HS-27A (cell line): ENCODE results near the gene NCAM1.

ENCODE experiments used
- DNase-seq: peaks from one replicate; pipeline ENCODE4 v3.0.0-alpha.2; 2012; ENCODE audit warnings: low read depth, missing footprints

The NCAM1 gene

DNA sequence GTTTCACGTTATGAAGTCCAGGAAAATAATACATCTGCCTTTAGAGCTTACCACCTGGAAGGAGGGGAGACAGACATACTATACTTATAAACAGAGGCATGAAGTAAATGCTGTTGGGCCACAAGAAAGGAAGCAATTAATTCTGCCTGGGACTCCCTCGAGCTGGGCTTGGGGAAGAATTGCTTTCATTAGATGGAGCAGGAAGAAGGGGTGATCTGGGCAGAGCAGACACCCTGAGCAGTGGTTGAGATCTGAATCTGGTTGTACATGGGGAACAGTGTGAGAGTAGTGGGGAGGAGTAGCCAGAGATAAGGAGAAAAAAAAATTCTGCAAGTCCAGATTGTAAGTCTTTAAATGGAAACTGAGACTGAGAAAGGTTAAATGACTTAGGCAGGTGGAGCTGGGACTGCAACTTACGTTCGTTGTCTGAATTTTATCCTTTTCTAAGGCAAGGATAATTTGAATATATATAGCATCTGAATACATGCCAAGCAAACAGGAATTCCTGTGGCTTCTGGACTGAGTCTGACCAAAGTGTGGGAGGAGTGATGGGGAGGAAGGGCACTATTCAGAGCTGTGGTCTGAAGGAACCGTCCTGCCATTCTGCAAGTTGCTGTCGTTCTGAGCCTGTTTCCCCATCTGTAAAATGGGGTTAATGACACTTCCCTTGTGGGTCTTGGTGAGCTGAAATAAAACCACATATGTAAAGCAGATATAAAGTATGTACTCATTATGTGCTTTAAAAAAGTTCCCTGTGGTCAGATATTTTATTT, 7.9 kb downstream of the NCAM1 start:
- no peak for DNase-seq

DNA sequence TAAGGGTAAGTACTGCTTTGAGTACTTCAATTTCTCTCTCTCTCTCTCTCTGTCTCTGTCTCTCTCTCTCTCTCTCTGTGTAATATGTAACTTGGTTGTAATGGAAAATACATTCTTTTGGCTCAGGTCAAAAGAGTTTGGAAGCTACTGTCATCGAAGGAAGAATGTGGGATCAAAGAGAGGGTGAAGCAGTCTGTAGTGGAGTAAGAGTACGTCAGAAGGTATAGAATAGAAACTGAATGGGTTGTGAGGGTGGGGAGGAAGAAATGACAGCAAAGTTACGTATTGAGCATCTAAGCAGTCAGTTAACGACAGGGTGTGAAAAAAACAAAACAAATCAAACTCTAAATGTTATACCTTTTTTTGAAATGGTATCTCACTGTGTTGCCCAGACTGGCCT, 10.0 kb downstream of the NCAM1 start:
- no peak for DNase-seq

DNA sequence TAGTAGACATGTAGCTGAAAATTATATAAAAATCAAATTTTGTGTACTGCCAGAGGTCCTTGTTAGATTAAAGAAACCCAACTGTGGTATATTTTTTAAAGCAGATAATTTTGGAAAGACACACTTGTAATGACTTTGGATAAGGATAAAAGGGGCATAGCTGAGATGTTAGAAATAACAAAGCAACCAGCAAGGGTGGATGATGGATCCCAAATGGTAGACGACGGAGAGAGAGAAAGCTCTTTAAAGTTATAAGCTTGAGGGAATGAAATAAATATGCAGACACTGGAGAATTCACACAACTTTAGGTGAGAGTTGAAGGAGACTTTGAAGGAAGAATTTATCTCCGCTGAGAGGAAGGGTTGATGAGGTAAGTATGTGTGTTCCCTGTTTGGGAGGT, 10.6 kb downstream of the NCAM1 start:
- no peak for DNase-seq

DNA sequence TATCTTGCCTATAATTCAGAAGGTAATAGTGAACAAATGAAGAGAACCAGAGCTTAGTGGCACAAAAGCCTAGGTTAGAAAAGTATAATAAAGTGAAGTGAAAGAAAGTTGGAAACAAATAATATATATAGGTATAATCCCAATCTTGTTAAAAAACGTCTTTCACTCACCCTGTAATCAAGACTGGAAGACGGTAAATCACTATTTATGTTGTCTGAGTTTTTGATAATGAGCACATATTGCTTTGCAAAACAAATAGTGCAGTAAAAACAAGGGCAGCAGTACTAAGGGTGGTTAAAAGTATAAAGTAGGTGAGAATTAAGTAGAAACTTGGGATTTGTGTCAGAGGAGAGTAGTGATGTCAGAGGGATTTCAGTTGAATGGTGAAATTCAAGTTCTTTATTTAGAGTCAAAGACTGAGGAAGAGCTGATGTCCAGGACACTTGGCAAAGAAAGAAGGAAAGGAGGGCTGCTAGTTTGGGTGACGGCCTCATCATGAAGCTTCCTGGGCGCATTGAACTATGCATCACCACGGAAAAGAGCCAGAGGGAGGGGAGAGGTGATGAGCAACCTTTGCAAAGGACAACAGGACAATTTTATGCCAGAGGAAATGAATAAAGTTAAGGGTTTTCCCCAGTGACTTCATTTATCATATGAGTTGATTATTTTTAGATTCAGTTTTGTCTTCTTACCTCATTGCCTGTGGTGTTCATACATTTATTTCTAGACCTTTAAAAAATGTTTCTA, 11.4 kb downstream of the NCAM1 start:
- no peak for DNase-seq

DNA sequence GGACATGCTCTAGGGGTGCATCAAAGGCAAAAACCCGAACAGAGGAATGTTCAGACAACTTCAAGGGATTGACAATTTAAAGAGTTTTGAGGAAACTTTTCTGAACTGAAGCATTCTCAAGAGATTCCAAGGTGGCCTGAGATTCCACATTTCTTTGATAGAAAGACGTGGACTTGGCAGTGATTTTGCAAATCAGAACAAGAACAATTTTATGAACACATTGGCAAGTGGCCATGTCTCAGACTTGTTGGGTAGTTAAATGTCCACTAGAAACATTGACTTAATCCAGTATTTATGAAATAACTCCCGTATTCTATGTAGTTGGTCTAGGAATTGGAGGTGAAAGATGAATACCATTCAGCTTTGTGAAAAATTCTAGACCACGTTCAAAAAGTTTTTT, 13.8 kb downstream of the NCAM1 start:
- DNase-seq = no peak

DNA sequence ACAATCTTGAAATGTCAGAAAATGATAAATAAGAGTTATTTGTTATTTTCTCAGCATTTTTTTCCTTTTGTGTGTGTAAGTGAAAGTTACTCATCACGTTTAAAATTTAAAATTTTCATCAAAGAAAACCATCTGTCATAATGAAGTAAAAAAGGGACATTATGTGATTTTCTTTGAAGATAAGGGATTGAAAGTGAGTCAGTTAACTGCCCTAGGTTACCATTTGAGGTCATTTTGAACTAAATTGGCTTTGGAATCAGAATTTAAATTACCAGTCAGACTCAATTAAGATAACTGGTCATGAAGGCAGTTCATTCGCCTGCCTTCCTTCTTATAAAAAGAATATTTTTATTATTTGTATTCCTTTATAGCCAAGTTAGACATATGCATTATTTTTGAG, 14.3 kb downstream of the NCAM1 start:
- no peak for DNase-seq

DNA sequence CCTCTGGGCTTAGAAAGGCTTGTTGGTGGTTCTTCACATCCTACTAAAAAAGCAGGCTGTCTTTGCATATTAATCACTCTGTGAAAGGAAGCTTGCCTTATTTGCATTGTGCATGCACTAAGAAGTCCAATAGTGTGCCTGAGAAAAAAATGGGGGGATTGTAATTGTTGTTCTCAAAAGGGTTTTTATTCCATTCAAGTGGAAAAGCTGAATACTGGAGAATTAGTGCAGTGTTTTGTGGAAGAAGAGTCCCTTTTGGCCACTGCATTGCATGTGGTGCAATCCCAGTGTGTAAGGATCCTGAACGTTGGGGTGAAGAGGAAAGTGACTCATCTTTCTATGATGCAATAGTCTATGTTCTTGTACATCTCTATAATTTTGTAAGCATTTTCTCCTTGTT, 16.5 kb downstream of the NCAM1 start:
- no peak for DNase-seq

DNA sequence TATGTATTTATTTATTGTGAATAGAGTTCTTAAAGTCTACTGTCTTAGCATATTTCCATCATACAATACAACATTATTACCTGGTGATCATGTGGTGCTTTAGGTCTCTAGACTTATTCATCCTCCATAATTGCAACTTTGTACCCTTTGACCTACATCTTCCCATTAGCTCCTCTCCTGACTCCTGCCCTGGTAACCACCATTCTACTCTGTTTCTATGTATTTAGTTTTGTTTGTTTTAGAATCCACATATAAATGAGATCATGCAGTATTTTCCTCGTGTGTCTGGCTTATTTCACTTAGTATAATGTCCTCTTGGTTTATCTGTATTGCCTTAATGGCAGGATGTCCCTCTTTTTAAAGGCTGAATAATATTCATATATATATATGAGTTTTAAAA, 22.7 kb downstream of the NCAM1 start:
- DNase-seq = no peak

DNA sequence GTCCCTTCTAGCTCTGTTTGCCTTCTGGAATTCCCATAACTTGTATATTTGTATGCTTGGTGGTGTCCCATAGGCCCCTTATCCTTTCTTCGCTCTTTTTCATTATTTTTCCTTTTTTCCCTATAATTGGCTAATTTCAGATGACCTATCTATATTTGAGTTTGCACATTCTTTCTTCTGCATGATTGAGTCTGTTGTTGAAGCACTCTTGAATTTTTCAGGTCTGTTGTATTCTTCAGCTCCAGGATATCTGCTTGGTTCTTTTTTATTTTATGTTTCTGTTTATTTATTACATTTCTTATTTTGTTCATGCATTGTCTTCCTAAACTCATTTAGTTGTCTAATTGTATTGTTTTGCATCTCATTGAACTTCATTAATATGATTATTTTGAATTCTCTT, 28.0 kb downstream of the NCAM1 start:
- DNase-seq = no peak

DNA sequence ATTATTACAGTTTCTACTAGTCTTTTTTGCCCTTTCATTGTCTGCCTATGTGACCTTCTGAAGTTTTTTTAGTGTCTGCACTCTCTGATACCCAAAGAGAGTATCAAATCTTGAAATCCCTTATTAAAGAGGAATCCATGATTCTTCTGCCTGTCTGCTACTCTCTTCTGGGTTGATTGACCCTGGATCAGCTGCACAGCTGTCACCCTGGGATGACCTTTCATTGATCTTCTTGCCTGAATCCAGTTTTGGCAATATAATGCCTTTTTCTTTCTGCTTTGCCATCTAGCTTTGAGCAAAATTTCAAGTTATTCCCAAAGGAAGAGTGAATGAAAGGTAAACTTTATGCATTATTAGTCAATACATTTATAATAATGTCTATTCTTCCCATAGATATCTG, 32.6 kb downstream of the NCAM1 start:
- DNase-seq = no peak

DNA sequence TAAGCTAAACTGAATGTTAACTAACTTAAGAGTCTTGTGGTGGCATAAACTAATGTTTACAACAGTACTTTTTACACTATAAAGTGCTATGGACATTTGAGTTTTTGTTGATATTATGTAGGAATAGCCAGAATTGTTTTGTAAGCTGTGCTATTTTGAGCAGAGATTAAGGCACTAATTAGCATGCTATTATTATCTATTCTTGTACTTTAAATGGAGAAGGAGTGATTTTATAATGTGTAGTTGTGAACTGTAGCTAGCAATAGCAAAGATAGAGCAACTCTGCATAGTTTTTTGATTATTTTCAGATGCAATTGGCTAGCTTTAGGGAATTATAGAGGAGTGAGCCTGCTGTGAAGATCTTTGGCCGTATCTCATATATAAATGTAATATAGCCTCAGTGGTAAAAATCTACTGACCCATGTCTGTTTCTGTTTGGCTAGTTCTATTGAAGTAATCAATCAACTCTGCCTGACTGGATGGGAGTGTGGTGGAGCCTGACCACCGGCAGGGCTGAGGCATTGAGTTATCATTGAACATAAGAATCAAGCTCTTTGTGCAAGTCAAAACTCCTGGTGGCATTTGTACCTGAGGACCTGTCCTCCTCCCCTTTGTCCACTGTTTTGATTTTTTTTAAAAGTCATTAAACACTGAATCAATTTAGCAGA, 34.3 kb downstream of the NCAM1 start:
- no peak for DNase-seq

DNA sequence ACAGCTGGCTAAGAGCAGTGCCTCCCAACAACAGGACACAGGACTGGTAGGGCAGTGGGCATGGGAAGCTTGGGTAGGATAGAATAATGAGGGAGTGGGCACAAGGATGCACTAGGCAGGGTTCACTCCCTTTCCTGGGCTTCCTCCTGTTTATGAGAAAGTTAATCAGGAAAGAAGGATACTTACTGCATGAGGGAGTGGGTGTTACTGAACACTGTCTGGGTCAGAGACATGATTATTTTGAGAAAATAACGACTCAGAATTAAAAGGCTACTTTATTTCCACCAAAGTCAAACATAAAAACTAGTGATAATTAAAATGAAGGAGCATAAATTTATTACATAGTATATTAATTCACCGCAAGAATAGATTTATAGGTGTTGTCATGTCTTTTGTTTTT, 35.8 kb downstream of the NCAM1 start:
- no peak for DNase-seq

DNA sequence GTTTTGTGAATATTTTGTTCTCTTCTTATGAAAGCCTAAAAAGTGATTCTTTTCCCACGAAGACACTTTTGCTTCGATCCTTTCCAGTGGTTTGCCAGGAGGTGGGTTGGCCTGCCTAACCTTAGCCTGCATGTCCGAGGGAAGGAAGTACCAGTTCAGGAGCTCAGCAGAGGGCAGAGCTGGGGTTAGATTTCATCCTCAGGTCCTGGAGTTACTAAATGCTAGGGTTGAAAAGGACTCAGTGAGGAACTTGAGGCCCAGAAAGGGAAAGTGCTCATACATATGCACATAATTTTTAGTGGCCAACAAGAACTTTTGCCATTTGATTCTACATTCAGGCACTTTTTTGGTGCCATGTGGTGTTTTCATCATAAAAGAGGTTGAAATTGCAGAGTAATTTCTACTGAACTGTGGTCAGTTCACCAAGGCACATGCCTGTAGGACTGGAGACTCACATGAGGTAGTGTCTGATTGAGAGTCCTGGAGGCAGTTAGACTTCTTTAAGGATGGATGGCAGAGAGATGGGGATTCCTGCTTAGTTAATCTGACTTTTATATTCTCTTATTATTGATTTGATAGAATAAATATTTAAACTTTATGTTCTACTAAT, 36.7 kb downstream of the NCAM1 start:
- DNase-seq = no peak

DNA sequence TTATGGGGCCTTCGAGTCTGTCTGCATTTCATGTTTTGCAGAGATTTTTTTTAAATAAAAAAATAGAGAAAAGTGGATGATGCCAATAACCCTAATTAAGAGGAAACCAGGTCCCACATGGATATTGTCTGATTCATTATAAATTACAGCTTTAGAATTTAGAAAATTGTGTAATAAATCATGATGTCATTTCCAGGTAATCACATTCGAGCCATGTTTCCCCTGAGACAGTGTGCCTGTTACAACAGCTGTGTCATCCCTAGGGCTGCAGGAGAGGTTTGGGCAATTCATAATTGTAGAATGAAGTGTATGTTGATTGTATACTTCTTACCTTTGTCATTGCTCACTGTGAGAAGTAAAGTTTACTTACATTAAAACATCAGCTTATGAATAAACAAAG, 38.3 kb downstream of the NCAM1 start:
- no peak for DNase-seq

DNA sequence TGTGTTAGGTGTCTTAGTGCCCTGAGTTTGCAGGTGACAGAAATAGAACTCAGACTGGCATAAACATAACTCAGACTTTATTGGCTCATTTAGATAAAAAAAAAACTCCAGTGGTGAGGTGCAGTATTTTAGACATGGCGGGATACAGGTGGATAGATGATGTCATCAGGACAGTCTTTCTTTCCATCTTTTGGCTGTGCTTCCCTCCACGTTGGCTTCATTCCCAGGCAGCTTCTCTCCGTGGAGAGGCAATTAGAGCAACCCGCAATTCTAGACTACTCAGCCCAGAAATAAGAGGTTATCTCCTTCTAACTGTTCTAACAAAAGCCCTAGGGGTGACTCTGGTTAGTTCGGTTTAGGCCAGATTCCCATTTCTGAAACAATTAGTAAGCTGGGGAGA, 40.5 kb downstream of the NCAM1 start:
- no peak for DNase-seq

DNA sequence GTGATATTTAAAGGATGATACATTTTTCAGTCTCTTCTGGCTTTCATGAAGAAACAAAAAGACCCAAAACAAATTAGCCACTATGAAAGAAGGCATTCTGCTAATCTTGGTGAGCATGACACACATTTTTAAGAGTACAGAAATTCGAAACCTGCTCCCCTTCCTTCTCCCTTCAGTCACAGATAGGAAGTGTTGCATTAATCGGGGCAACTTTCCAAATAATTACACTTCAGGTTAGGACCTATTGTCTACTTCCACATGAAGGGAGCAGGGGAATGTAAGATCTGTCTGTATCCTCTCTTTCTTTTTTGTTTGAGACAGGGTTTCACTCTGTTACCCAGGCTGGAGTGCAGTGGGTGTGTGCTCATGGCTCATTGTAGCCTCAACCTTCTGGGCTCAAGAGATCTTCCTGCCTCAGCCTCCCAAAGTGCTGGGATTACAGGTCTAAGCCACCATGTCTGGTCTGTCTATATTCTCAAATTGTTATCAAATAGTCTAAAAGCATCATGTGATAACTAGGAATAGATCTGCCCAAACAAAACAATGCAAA, 45.8 kb downstream of the NCAM1 start:
- no peak for DNase-seq

DNA sequence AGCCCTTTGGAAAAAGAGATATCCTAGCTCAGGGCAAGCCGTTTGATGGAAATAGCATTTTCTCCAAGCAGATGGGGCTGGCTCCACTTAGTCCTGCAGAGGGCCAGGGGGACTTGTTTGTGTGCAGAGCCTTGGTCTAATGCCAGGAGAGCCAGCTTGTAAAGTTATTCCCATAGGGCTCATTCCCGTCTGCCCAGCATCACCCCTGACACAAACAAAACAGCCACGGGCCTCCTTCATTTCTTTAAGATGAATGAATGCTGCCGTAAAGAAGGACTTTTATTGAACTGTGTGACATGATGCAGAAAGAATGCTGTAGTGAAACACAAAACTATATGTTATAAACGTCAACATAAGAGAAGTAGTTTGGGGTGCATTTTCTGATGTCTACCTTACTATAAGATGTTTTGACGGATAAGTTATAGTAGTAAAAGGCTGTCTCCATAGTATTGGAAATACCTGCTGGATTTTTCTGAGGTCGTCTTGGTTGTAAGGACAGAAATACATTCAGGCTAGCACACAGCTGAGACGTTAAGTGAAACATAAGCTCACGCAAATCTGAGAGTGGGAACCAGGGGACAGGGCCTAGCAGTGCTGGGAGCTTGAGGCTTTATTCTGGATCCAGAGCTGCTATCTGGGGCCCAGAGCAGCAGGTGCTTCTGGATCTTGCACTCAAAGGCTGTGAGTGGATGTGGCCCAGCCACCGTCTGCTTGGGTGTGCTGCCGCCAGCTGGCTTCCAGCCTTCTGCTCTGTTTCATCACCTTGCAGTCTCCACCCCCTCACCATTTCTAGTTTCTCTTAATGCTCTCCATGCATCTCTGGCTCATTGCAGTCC, 53.3 kb downstream of the NCAM1 start:
- DNase-seq = no peak

DNA sequence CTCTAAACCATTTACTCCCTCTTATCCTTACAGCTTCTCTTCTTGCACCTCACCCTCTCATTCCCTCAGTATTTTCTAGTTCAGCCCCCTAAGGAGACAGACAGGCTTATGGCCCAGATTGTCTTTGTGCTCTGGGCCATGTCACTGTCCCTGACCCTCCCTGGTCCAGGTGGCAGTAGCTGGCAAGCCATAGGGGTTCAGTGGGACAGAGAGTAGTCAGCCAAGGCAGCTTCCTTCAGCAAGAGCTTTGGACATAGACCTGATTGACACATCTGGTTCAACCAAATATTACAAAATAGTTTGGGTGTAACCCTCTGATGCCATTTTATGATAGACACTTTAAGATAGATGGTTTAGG, 53.9 kb downstream of the NCAM1 start:
- DNase-seq = no peak

DNA sequence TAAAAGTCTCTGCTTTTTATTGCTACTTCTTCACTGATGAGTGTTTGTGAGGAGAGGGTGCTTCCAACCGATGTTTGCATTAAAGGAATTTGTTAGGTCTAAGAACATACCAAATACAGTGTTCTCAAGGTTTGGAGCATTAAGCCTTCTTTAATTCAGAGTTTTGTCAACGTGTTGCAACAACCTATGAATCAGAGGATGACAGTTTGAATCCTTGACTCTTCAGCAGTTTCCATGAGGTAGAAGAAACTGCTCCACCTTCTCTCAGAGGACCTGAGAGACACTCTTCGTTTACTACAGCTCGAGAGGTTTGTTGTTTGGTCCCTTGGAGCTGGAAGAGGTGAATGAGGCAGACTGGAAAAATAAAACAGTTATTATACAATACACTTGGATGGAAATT, 55.7 kb downstream of the NCAM1 start:
- DNase-seq = no peak

DNA sequence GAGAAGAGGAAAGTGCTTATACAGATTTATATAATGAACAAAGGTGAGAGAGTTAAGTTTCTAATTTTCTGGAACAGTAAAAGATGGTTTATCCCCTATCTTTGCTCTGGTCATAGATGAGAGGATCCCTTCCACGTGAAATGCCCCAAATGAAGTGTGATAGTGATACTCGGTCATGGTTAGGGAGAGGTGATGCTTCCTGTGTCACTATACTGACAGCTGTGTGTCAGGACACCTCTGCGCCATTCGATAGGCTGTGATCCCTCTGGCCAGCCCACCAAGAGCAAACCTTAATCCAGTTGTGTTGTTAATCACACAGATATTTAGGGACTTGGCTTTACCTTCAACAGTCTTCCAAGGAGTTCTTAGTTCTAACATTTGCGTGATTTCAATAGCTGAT, 57.7 kb downstream of the NCAM1 start:
- no peak for DNase-seq

DNA sequence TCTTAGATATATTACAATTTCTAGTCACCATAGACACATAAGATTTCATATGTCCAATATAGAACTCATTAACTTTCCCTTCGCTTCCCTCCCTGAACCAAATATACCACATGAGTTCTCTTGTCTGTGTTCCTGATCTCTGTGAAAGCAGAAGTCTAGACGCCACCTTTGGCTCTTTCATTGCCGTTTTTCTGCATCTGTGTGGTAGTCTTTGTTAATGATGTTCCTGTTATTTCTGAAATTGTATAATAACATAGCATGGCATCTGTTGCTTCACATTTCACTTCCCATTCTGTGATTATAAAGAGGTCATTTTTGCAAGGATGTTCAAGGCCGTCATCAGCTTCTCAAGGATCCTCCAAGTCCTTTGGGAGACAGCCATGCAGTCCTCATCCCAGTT, 58.5 kb downstream of the NCAM1 start:
- no peak for DNase-seq

DNA sequence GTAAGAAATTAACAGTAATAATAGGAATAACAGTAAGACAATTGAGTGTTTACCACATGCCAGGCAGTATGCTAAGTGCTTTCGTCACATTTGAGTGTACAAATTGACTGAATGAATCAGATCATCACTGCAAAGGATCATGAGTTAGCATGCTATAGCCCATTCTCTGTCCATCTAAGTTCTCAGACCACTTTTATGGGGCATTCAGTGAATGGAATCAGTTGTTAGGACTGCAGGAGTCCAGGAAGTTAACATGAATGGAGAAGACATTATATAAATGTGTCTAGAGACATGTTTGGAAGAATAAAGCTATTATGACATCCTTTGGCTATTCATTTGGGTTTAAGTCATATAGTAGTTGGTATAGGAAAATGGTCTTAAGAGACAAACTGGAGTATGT, 59.9 kb downstream of the NCAM1 start:
- DNase-seq = no peak
